Head of caudate nucleus (tissue), 42 donors: ENCODE data around the gene PLEKHJ1.
A peak's percentile ranks its signal among the peaks of the same experiment; 100 is the strongest.

Experiments
- DNase-seq, 42 donors: peaks; one replicate each; pipeline versions ENCODE4 v3.0.0 to v3.0.0-alpha.2; 2020 to 2021; ENCODE audit warnings: mixed read lengths in 7 of 42
- intact Hi-C: fragments of 100-400 bp; cut with DNase I; formaldehyde crosslinking; loops from one replicate; pipeline ENCODE4 v1.15.0; 2022

The PLEKHJ1 gene

GRCh38 chr19:2192862-2193261, 43.3 kb downstream of the PLEKHJ1 start:
- intact Hi-C loops = no loop called here
- DNase-seq = peak in 1 of 42 donors; percentile 37

GRCh38 chr19:2191456-2192310, 44.4 kb downstream of the PLEKHJ1 start:
- no peak for DNase-seq
- intact Hi-C loops = no loop called here

GRCh38 chr19:2190848-2191455, 45.2 kb downstream of the PLEKHJ1 start:
- DNase-seq = no peak
- intact Hi-C loops = no loop called here

- intact Hi-C loops = no loop called here
- DNase-seq = no peak
These were observed 46.2 kb downstream of the PLEKHJ1 start for GRCh38 chr19:2189880-2190279.

- intact Hi-C loops = no loop called here
- peak in 26 of 42 donors; percentile 18 to 78 (median 48) for DNase-seq
These were observed 47.3 kb downstream of the PLEKHJ1 start for GRCh38 chr19:2188708-2189385.

- no peak for DNase-seq
- intact Hi-C loops = no loop called here
These were observed 49.0 kb downstream of the PLEKHJ1 start for GRCh38 chr19:2187159-2187558.

- intact Hi-C loops = no loop called here
- DNase-seq = no peak
These were observed 49.9 kb downstream of the PLEKHJ1 start for GRCh38 chr19:2186071-2186846.

- intact Hi-C loops = no loop called here
These were observed 50.4 kb downstream of the PLEKHJ1 start for GRCh38 chr19:2185734-2186070.

GRCh38 chr19:2184422-2184975, 51.6 kb downstream of the PLEKHJ1 start:
- intact Hi-C loops = no loop called here
- DNase-seq = peak in 2 of 42 donors; percentile 33 to 58

More at GRCh38 chr19:2185734-2186070, 50.4 kb downstream of the PLEKHJ1 start:
- no peak for DNase-seq
